ENCODE results near the gene LBHD2. TPM values are rescaled to one million over a fixed set of nuclear protein-coding genes. Genes with fewer than 3 reads are reported as not detected.

LBHD2 gene
- total and polyA plus RNA-seq, 2 donors (not counting 1 experiment from before 2014, with no cell fraction given): not detected

- Histone ChIP-seq H3K9me3 (ENCODE audit: control extremely low read depth in 1 of 3, control insufficient read depth in 2 of 3, insufficient read depth in 1 of 3, low read length in 2 of 3) (no peaks in the 10 kb centered on the region), H3K27ac (ENCODE audit: low read length in 2 of 2) (no peak overlapping the region), H3K27me3 (replicated peaks in 1 of 4; ENCODE audit: control extremely low read depth in 1 of 4, control insufficient read depth in 3 of 4, insufficient read depth in 4 of 4, low read length in 3 of 4) (peaks cover 0 to 26% (median 1%) of the 10 kb centered on the region in 4 experiments), H3K4me3 (ENCODE audit: control extremely low read depth in 1 of 5, extremely low read depth in 1 of 5, insufficient read depth in 1 of 5, low read depth in 2 of 5, low read length in 4 of 5) (peak overlapping the region in 2 of 5 experiments; percentile 24 to 49), H3K4me2 (replicated peaks; ENCODE audit: low read depth, low read length, poor library complexity, severe bottlenecking) (peak overlapping the region; percentile 90), H3K36me3 (replicated peaks in 1 of 2; ENCODE audit: control extremely low read depth in 1 of 2, control insufficient read depth in 1 of 2, extremely low read depth in 1 of 2, insufficient read depth in 2 of 2, low read length in 1 of 2) (no peaks in the 10 kb centered on the region), H3K9ac (ENCODE audit: low read length) (peak overlapping the region; percentile 64), H2AFZ (ENCODE audit: insufficient read depth, low read depth, low read length, poor library complexity, severe bottlenecking) (peak overlapping the region; percentile 70), H3K4me1 (ENCODE audit: control insufficient read depth in 2 of 2, insufficient read depth in 2 of 2, low read length in 2 of 2) (peaks cover 10 to 15% of the 10 kb centered on the region in 2 donors), H4K20me1 (ENCODE audit: control insufficient read depth, insufficient read depth, low read length, poor library complexity, severe bottlenecking) (no peaks in the 10 kb centered on the region), H3K79me2 (ENCODE audit: control insufficient read depth, insufficient read depth, low read length) (no peaks in the 10 kb centered on the region)
- Mint-ChIP-seq H3K27me3 (peaks cover 2% of the 10 kb centered on the region), H3K4me3 (peak overlapping the region; percentile 74), H3K9me3 (ENCODE audit: insufficient read depth) (no peaks in the 10 kb centered on the region), H3K27ac (no peak overlapping the region), H3K4me1 (peaks cover 2% of the 10 kb centered on the region)
- POLR2A ChIA-PET: no interaction called here
- no peak for DNase-seq
- no peak for ATAC-seq (ENCODE audit: low read depth)
- TF ChIP-seq CTCF (IDR thresholded peaks at IDR 0.05): no peak
- no peak for TF ChIP-seq EZH2 (IDR thresholded peaks at IDR 0.05; ENCODE audit: borderline replicate concordance, insufficient read depth, low read depth, low read length, poor library complexity, severe bottlenecking)
- intact Hi-C loops (cut with micrococcal nuclease): loop anchor here (1.0 to 5.0 kb wide), 4 partner anchors 12 to 498 kb away; partner anchors contain the start of gene RCOR1
- WGBS (ENCODE audit: insufficient coverage): 82% methylated on average over 8 of the region's 12 CpGs
- CTCF ChIA-PET: interaction anchor here (0.7 to 1.4 kb wide), 5 partner anchors 12 to 396 kb away, joined by 3 to 10 read pairs (median 7); no protein-coding TSS in a partner anchor
These were observed 6.5 kb downstream of the LBHD2 start for GRCh38 chr14:103090481-103091020.
